GM12873 (cell line): ENCODE measurements around the gene CBX8.

Experiments
- TF ChIP-seq, protein P1 (sequence below): IDR thresholded peaks from 2 replicates; pipeline ENCODE4 v1.5.1; 2012; ENCODE audit warnings: low read depth, mild to moderate bottlenecking, moderate library complexity, low read length, control low read depth; ENCODE audit not compliant: insufficient read depth; ENCODE audit errors: missing control alignments

The CBX8 gene

DNA sequence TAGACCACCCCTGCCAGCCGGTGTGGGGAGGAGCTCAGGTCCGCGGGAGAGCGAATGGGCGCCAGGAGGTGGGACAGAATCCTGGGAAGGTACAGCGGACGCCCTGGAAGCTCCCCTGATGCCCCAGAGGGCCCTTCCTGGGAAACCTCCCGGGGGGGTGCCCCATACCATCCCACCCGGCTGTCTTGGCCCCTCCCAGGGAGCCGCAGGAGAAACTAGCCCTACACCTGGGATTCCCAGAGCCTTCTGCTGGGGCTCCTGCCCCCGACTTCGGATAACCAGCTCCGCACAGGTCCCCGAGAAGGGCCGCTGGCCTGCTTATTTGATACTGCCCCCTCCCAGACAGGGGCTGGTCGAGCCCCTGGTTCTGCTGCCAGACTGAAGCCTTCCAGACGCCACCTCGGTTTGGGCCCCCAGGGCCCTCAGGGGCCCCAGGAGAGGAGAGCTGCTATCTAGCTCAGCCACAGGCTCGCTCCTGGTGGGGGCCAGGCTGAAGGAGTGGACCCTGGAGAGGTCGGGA lies 45.3 kb upstream of the CBX8 start:
- TF ChIP-seq, protein P1, sequence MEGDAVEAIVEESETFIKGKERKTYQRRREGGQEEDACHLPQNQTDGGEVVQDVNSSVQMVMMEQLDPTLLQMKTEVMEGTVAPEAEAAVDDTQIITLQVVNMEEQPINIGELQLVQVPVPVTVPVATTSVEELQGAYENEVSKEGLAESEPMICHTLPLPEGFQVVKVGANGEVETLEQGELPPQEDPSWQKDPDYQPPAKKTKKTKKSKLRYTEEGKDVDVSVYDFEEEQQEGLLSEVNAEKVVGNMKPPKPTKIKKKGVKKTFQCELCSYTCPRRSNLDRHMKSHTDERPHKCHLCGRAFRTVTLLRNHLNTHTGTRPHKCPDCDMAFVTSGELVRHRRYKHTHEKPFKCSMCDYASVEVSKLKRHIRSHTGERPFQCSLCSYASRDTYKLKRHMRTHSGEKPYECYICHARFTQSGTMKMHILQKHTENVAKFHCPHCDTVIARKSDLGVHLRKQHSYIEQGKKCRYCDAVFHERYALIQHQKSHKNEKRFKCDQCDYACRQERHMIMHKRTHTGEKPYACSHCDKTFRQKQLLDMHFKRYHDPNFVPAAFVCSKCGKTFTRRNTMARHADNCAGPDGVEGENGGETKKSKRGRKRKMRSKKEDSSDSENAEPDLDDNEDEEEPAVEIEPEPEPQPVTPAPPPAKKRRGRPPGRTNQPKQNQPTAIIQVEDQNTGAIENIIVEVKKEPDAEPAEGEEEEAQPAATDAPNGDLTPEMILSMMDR, result no peak

DNA sequence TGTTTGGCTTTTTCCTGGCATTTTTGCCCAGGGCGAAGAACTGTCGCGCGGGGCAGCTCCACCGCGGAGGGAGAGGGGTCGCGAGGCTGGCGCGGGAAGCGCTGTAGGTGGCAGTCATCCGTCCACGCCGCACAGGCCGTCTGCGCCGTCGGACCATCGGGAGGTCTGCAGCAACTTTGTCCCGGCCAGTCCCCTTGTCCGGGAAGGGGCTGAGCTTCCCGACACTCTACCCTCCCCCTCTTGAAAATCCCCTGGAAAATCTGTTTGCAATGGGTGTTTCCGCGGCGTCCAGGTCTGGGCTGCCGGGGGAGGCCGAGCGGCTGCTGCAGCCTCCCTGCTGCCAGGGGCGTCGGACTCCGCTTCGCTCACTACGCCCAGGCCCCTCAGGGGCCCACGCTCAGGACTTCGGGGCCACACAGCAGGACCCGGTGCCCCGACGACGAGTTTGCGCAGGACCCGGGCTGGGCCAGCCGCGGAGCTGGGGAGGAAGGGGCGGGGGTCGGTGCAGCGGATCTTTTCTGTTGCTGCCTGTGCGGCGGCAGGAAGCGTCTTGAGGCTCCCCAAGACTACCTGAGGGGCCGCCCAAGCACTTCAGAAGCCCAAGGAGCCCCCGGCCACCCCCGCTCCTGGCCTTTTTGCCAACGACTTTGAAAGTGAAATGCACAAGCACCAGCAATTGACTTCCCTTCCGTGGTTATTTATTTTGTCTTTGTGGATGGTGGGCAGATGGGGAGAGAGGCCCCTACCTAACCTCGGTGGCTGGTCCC lies 44.7 kb upstream of the CBX8 start:
- TF ChIP-seq, protein P1, result no peak

DNA sequence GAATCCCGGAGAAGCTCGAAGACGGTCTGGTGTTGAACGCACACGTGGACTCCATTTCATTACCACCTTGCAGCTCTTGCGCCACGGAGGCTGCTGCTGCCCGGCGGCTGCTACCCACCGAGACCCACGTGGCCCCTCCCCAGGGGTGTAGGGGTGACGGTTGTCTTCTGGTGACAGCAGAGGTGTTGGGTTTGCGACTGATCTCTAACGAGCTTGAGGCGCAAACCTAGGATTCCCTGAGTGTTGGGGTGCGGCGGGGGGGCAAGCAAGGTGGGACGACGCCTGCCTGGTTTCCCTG lies 44.1 kb upstream of the CBX8 start:
- TF ChIP-seq, protein P1, result no peak

DNA sequence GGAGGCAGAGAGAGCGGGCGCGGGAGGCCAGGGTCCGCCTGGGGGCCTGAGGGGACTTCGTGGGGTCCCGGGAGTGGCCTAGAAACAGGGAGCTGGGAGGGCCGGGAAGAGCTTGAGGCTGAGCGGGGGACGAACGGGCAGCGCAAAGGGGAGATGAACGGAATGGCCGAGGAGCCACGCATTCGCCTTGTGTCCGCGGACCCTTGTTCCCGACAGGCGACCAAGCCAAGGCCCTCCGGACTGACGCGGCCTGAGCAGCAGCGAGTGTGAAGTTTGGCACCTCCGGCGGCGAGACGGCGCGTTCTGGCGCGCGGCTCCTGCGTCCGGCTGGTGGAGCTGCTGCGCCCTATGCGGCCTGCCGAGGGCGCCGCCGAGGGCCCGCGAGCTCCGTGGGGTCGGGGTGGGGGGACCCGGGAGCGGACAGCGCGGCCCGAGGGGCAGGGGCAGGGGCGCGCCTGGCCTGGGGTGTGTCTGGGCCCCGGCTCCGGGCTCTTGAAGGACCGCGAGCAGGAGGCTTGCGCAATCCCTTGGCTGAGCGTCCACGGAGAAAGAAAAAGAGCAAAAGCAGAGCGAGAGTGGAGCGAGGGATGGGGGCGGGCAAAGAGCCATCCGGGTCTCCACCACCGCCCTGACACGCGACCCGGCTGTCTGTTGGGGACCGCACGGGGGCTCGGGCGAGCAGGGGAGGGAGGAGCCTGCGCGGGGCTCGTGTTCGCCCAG lies 43.6 kb upstream of the CBX8 start:
- TF ChIP-seq, protein P1, result peak; percentile 37

DNA sequence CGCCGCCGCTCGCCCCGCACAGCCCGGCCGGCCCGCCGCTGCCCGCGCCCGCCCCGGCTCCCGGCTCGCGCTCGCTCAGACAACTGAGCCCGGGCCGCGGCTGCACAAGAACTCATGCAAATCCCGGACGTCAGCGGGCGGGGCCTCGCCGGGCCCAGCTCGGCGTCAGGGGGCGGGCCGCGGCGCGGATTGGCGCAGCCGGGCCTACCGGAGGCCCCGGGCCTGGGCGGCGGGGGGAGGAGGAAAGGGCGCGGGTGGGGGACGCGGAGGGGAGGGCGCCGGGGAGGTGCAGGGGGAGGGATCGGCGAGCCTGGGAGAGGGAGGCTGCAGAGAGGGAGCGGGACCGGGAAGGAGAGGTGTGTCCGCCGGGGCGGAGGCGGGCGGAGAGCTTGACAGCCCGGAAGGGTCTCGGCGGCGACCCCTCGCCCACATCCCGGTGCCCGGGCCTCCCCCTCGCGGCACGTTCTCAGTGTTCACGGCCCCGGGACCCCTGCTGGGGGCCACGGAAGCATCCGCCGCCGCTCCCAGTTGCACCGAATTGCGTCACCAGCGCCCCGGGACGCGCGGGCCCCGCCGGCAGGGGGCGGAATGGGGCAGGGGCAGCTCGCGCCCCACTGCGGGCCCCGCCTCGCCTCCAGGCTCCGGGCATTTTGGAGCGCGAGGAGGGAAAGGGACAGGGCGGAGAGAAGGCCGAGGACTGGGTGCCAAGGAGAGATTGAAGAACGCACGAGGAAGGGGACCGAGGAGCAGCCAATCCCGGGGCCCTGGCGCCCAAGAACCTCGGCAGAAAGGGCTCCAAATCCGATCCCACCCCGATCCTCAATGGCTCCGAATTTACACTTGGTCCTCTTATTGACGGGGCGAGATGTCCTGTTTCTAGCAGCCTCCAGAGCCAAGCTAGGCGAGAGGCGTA lies 42.7 kb upstream of the CBX8 start, which contains the start of gene CBX4:
Gene CBX4, minus strand, starts transcription at position 85 of the 913 bp plus-strand sequence. CDS start 189 bp downstream, outside the sequence.
- TF ChIP-seq, protein P1, result peak; percentile 67

DNA sequence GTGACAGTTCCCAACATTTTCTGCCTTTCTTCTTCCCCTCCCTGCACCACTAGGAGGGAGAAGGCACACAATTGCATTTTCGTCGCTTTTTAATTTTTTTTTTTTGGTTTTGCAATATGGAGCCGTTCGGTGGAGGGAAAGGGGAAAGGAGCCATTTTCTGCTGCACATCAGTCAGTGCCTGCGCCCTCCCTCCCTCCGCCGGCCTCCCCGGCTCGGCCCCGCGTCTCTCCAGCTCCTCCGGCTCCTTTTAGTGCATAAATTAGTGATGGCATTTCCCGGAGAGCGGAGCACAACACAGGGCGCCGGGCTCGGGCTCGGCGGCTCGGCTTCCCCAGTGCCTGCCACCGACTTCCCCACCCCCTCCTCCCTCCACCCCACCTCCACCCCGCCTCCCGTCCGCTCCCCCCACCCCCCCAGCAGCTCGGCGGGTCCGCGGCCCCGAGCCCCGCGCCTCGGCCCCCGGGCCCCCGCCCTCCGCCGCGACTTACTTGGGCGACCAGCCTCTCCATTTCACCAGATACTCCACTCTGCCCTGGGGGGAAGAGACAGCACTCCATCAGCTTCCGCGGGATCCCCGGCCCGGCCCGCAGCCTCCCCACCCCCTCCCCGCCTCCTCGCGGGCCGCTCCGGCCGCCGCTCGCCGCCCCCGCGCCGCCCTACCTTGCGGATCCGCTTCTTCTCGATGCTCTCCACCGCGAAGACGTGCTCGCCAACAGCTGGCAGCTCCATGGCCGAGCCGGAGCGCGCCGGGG lies 41.8 kb upstream of the CBX8 start:
- TF ChIP-seq, protein P1, result no peak
